Measurements from ENCODE around the gene UNC79.
"Not testable (repeated sequence)": the region's sequence is repeated elsewhere in the genome, so short reads cannot be mapped to it uniquely, and the experiment has no call there.

Gene UNC79

GRCh38 chr14:93430315-93431035, at the start of gene UNC79:
Gene UNC79, plus strand, starts transcription at chr14:93430939. Its CDS starts 91 bp downstream, at chr14:93431030.
- DNase-seq = peak; percentile 26

GRCh38 chr14:93381644-93382043, 49.1 kb upstream of the UNC79 start:
- no peak for DNase-seq

GRCh38 chr14:93384256-93384655, 46.5 kb upstream of the UNC79 start:
- DNase-seq = not testable (repeated sequence)

GRCh38 chr14:93395231-93395630, 35.5 kb upstream of the UNC79 start:
- DNase-seq = no peak

GRCh38 chr14:93396456-93396855, 34.3 kb upstream of the UNC79 start:
- DNase-seq = no peak

- no peak for DNase-seq
These were observed 32.2 kb upstream of the UNC79 start for GRCh38 chr14:93398491-93398890.

- DNase-seq = no peak
These were observed 27.8 kb upstream of the UNC79 start for GRCh38 chr14:93402951-93403350.

- no peak for DNase-seq
These were observed 20.7 kb upstream of the UNC79 start for GRCh38 chr14:93410021-93410420.

- no peak for DNase-seq
These were observed 19.8 kb upstream of the UNC79 start for GRCh38 chr14:93410893-93411292.

- DNase-seq = not testable (repeated sequence)
These were observed 5.6 kb upstream of the UNC79 start for GRCh38 chr14:93425136-93425535.

GRCh38 chr14:93426750-93427149, 4.0 kb upstream of the UNC79 start:
- DNase-seq = no peak

- peak; percentile 36 for DNase-seq
These were observed 414 bp downstream of the UNC79 start for GRCh38 chr14:93431036-93431670.

GRCh38 chr14:93454224-93454623, 23.5 kb downstream of the UNC79 start:
- DNase-seq = no peak

- DNase-seq = no peak
These were observed 25.6 kb downstream of the UNC79 start for GRCh38 chr14:93456356-93456755.

GRCh38 chr14:93458234-93458633, 27.5 kb downstream of the UNC79 start:
- no peak for DNase-seq

GRCh38 chr14:93462479-93462878, 31.7 kb downstream of the UNC79 start:
- DNase-seq = no peak

- DNase-seq = no peak
These were observed 33.5 kb downstream of the UNC79 start for GRCh38 chr14:93464271-93464670.

- no peak for DNase-seq
These were observed 44.7 kb downstream of the UNC79 start for GRCh38 chr14:93475471-93475870.

GRCh38 chr14:93476305-93476704, 45.6 kb downstream of the UNC79 start:
- DNase-seq = no peak

GRCh38 chr14:93479074-93479473, 48.3 kb downstream of the UNC79 start:
- DNase-seq = not testable (repeated sequence)

GRCh38 chr14:93480867-93481266, 50.1 kb downstream of the UNC79 start:
- no peak for DNase-seq

GRCh38 chr14:93481758-93482157, 51.0 kb downstream of the UNC79 start:
- DNase-seq = no peak

GRCh38 chr14:93490001-93490400, 59.3 kb downstream of the UNC79 start:
- DNase-seq = no peak

- no peak for DNase-seq
These were observed 62.3 kb downstream of the UNC79 start for GRCh38 chr14:93493054-93493453.

- DNase-seq = not testable (repeated sequence)
These were observed 62.9 kb downstream of the UNC79 start for GRCh38 chr14:93493622-93494021.
